Caco-2 (cell line): ENCODE measurements around the gene ADCY10. TPM values are rescaled to one million over a fixed set of nuclear protein-coding genes. Genes with fewer than 3 reads are reported as not detected.

Experiments used
- BruUV-seq: library from RNA; stranded (reverse); fragments of 400-500 nt; replicated peaks from 2 replicates; lab custom pipeline; 2021; lab: Mats Ljungman, UMichigan
- CTCF ChIA-PET: fragments of 300-600 bp; sonication (Branson Sonifier 250); formaldehyde crosslinking; loops from one replicate; lab custom pipeline; 2022; ENCODE audit warnings: antibody characterized with exemption; lab: Charles Lee
- POLR2A ChIA-PET: fragments of 300-600 bp; sonication (Branson Sonifier 250); formaldehyde crosslinking; loops from one replicate; lab custom pipeline; 2022; ENCODE audit warnings: antibody characterized with exemption; lab: Charles Lee
- DNase-seq, 2 experiments: peaks; one replicate each; pipeline versions ENCODE4 v3.0.0 to v3.0.0-alpha.2; 2020 to 2022
- H3K27me3 ChIP-seq: replicated peaks from 2 replicates; pipeline ENCODE4 v1.6.0; 2011; ENCODE audit warnings: low read length; ENCODE audit not compliant: control insufficient read depth, insufficient read depth
- H3K36me3 ChIP-seq: 2 replicates; pipeline ENCODE4 v1.5.1; 2011; ENCODE audit warnings: low read length; ENCODE audit not compliant: control insufficient read depth, insufficient read depth
- H3K4me1 ChIP-seq: fragments of 250-450 bp; sonication (Bioruptor Pico); 2 replicates; pipeline ENCODE4 v1.5.1; 2020; ENCODE audit warnings: mild to moderate bottlenecking
- H3K4me3 ChIP-seq: 2 replicates; pipeline ENCODE4 v1.5.1; 2011; ENCODE audit warnings: low read depth, mild to moderate bottlenecking, control low read depth, low read length
- H3K9me3 ChIP-seq: fragments of 250-450 bp; sonication (Bioruptor Pico); 2 replicates; pipeline ENCODE4 v1.5.1; 2020; ENCODE audit warnings: mild to moderate bottlenecking, moderate library complexity
- H3K27ac Mint-ChIP-seq: one replicate; pipeline ENCODE4 v1.8.0; 2022; ENCODE audit warnings: mixed read lengths; ENCODE audit not compliant: unreplicated experiment
- H3K27me3 Mint-ChIP-seq: one replicate; pipeline ENCODE4 v1.8.0; 2022; ENCODE audit warnings: mixed read lengths; ENCODE audit not compliant: insufficient read depth, unreplicated experiment
- H3K36me3 Mint-ChIP-seq: one replicate; pipeline ENCODE4 v1.8.0; 2022; ENCODE audit warnings: mild to moderate bottlenecking, mixed read lengths; ENCODE audit not compliant: insufficient read depth, unreplicated experiment
- H3K4me1 Mint-ChIP-seq: one replicate; pipeline ENCODE4 v1.8.0; 2022; ENCODE audit warnings: low read depth, mixed read lengths; ENCODE audit not compliant: unreplicated experiment
- H3K4me3 Mint-ChIP-seq: one replicate; pipeline ENCODE4 v1.8.0; 2022; ENCODE audit warnings: mild to moderate bottlenecking, moderate library complexity, mixed read lengths; ENCODE audit not compliant: unreplicated experiment
- H3K9me3 Mint-ChIP-seq: one replicate; pipeline ENCODE4 v1.8.0; 2022; ENCODE audit warnings: mixed read lengths; ENCODE audit not compliant: unreplicated experiment
- CTCF ChIP-seq, 2 experiments: fragments of 200-600 bp in 1 of 2; IDR thresholded peaks; 1 replicate in 1 of 2; 2 replicates in 1 of 2; pipeline versions ENCODE4 v1.5.1 to v1.8.0; 2011 to 2022; ENCODE audit warnings: antibody characterized with exemption in 1 of 2, control low read depth in 1 of 2, inconsistent platforms in 1 of 2, low read depth in 1 of 2, low read length in 1 of 2, mild to moderate bottlenecking in 1 of 2, moderate library complexity in 1 of 2; ENCODE audit not compliant: insufficient read depth in 1 of 2, severe bottlenecking in 1 of 2, unreplicated experiment in 1 of 2
- intact Hi-C: fragments of 100-400 bp; cut with micrococcal nuclease; formaldehyde crosslinking; loops from one replicate; pipeline ENCODE4 v1.10.0; 2022; ENCODE audit not compliant: unreplicated experiment
- total RNA-seq: library from RNA; stranded (reverse); gene quantifications from 2 replicates; pipeline ENCODE4 v1.2.3, GENCODE V29; 2022

ADCY10 gene
- total RNA-seq, 1 experiment from 2014 or later = 1.7 TPM

- Mint-ChIP-seq H3K27me3 (no peaks in the 10 kb centered on the region), H3K4me3 (no peak overlapping the region), H3K27ac (no peak overlapping the region), H3K9me3 (peaks cover 7% of the 10 kb centered on the region), H3K36me3 (peaks cover 94% of the 10 kb centered on the region), H3K4me1 (peaks cover 12% of the 10 kb centered on the region)
- no peak for DNase-seq
- Histone ChIP-seq H3K4me3 (no peak overlapping the region), H3K27me3 (no peaks in the 10 kb centered on the region), H3K9me3 (no peaks in the 10 kb centered on the region), H3K4me1 (peaks cover 5% of the 10 kb centered on the region; the same call in 1 of the 2 replicates), H3K36me3 (peaks cover 9% of the 10 kb centered on the region)
- BruUV-seq = no TSS peak
- no peak for TF ChIP-seq CTCF (IDR thresholded peaks at IDR 0.05; ENCODE audit: insufficient read depth in 1 of 2, low read depth in 1 of 2, low read length in 1 of 2, severe bottlenecking in 1 of 2, unreplicated experiment in 1 of 2)
- intact Hi-C loops = no loop called here
- ChIA-PET CTCF (no interaction called here), POLR2A (interaction anchor here (0.6 kb wide), 2 partner anchors 124 to 328 kb away, joined by 4 to 7 read pairs; no protein-coding TSS in a partner anchor)
Observed at GRCh38 chr1:167774710-167775109, 139.2 kb downstream of the ADCY10 start.

- Histone ChIP-seq H3K27me3 (no peaks in the 10 kb centered on the region), H3K36me3 (peaks cover 9% of the 10 kb centered on the region), H3K4me3 (no peak overlapping the region), H3K4me1 (peaks cover 8% of the 10 kb centered on the region; the same call in 1 of the 2 replicates), H3K9me3 (no peaks in the 10 kb centered on the region)
- Mint-ChIP-seq H3K27me3 (no peaks in the 10 kb centered on the region), H3K27ac (no peak overlapping the region), H3K4me3 (no peak overlapping the region), H3K36me3 (peaks cover 94% of the 10 kb centered on the region), H3K4me1 (peaks cover 19% of the 10 kb centered on the region), H3K9me3 (peaks cover 7% of the 10 kb centered on the region)
- DNase-seq = no peak
- CTCF ChIA-PET = no interaction called here
- intact Hi-C loops = no loop called here
- no peak for TF ChIP-seq CTCF (IDR thresholded peaks at IDR 0.05; ENCODE audit: insufficient read depth in 1 of 2, low read depth in 1 of 2, low read length in 1 of 2, severe bottlenecking in 1 of 2, unreplicated experiment in 1 of 2)
- BruUV-seq = no TSS peak
- POLR2A ChIA-PET = no interaction called here
Observed at GRCh38 chr1:167773516-167773915, 140.4 kb downstream of the ADCY10 start.

GRCh38 chr1:167772436-167772835 is 141.5 kb downstream of the ADCY10 start:
- DNase-seq = no peak
- Histone ChIP-seq H3K9me3 (no peaks in the 10 kb centered on the region), H3K4me1 (peaks cover 9% of the 10 kb centered on the region; the same call in 1 of the 2 replicates), H3K27me3 (no peaks in the 10 kb centered on the region), H3K4me3 (no peak overlapping the region), H3K36me3 (peaks cover 9% of the 10 kb centered on the region)
- peaks cover 94% of the 10 kb centered on the region for H3K36me3 Mint-ChIP-seq
- H3K4me3 Mint-ChIP-seq = no peak overlapping the region
- peaks cover 5% of the 10 kb centered on the region for H3K9me3 Mint-ChIP-seq
- H3K27me3 Mint-ChIP-seq = no peaks in the 10 kb centered on the region
- ChIA-PET CTCF (no interaction called here), POLR2A (no interaction called here)
- peaks cover 30% of the 10 kb centered on the region for H3K4me1 Mint-ChIP-seq
- intact Hi-C loops = no loop called here
- H3K27ac Mint-ChIP-seq = no peak overlapping the region
- BruUV-seq = no TSS peak
- no peak for TF ChIP-seq CTCF (IDR thresholded peaks at IDR 0.05; ENCODE audit: insufficient read depth in 1 of 2, low read depth in 1 of 2, low read length in 1 of 2, severe bottlenecking in 1 of 2, unreplicated experiment in 1 of 2)
